Mucosa of stomach (tissue), 1 donor: ENCODE measurements around the gene ELANE.
"Not testable (repeated sequence)": the region's sequence is repeated elsewhere in the genome, so short reads cannot be mapped to it uniquely, and the experiment has no call there.

ENCODE experiments used
- H3K27me3 ChIP-seq: one replicate; pipeline ENCODE4 v1.7.0; 2013; ENCODE audit warnings: mild to moderate bottlenecking, low read length; ENCODE audit not compliant: control insufficient read depth, insufficient read depth
- H3K36me3 ChIP-seq: one replicate; pipeline ENCODE4 v1.7.0; 2013; ENCODE audit warnings: low read length; ENCODE audit not compliant: control insufficient read depth, insufficient read depth
- H3K4me1 ChIP-seq: one replicate; pipeline ENCODE4 v1.7.0; 2013; ENCODE audit warnings: mild to moderate bottlenecking, low read length; ENCODE audit not compliant: control insufficient read depth, insufficient read depth
- H3K4me3 ChIP-seq: one replicate; pipeline ENCODE4 v1.7.0; 2013; ENCODE audit warnings: low read length
- H3K9ac ChIP-seq: one replicate; pipeline ENCODE4 v1.7.0; 2013; ENCODE audit warnings: mild to moderate bottlenecking, low read length, moderate library complexity
- H3K9me3 ChIP-seq: one replicate; pipeline ENCODE4 v1.7.0; 2013; ENCODE audit warnings: mild to moderate bottlenecking, low read length, moderate library complexity; ENCODE audit not compliant: control insufficient read depth
- donor health status: Pancreatic carcinoma.

Gene ELANE

GRCh38 chr19:834216-834615 is 17.9 kb upstream of the ELANE start:
- H3K9me3 ChIP-seq, result no peaks in the 10 kb centered on the region
- H3K9ac ChIP-seq, result no peak overlapping the region
- no peaks in the 10 kb centered on the region for H3K36me3 ChIP-seq
- H3K4me3 ChIP-seq, result no peak overlapping the region
- peaks cover 3% of the 10 kb centered on the region for H3K4me1 ChIP-seq
- peaks cover 35% of the 10 kb centered on the region for H3K27me3 ChIP-seq

- Histone ChIP-seq H3K4me3 (no peak overlapping the region), H3K4me1 (peaks cover 4% of the 10 kb centered on the region), H3K9me3 (no peaks in the 10 kb centered on the region), H3K27me3 (peaks cover 33% of the 10 kb centered on the region), H3K36me3 (no peaks in the 10 kb centered on the region), H3K9ac (no peak overlapping the region)
Measured at GRCh38 chr19:835210-835810, 16.8 kb upstream of the ELANE start.

- H3K36me3 ChIP-seq, result no peaks in the 10 kb centered on the region
Measured at GRCh38 chr19:840519-841206, 11.4 kb upstream of the ELANE start, which contains the start of gene PRTN3. TSS of gene PRTN3 (plus strand) at chr19:840999. CDS start at chr19:841009, 10 bp downstream.

GRCh38 chr19:842802-843179 is 9.3 kb upstream of the ELANE start:
- H3K9ac ChIP-seq, H3K36me3 ChIP-seq, H3K4me1 ChIP-seq, H3K9me3 ChIP-seq, H3K4me3 ChIP-seq: not testable (repeated sequence)
- peaks cover 50% of the 10 kb centered on the region for H3K27me3 ChIP-seq

More at GRCh38 chr19:840519-841206, 11.4 kb upstream of the ELANE start, which contains the start of gene PRTN3:
- Histone ChIP-seq H3K27me3 (peaks cover 51% of the 10 kb centered on the region), H3K4me1 (peaks cover 4% of the 10 kb centered on the region), H3K9ac (no peak within 1 kb of the TSS), H3K9me3 (no peaks in the 10 kb centered on the region), H3K4me3 (no peak within 1 kb of the TSS)

- H3K4me3 ChIP-seq, result no peak overlapping the region
- H3K4me1 ChIP-seq, result peaks cover 4% of the 10 kb centered on the region
- H3K36me3 ChIP-seq, result no peaks in the 10 kb centered on the region
- H3K9ac ChIP-seq, result no peak overlapping the region
- peaks cover 55% of the 10 kb centered on the region for H3K27me3 ChIP-seq
- no peaks in the 10 kb centered on the region for H3K9me3 ChIP-seq
Measured at GRCh38 chr19:843180-843835, 8.8 kb upstream of the ELANE start.

- Histone ChIP-seq H3K9ac (no peak overlapping the region), H3K4me1 (peaks cover 3% of the 10 kb centered on the region), H3K27me3 (peaks cover 60% of the 10 kb centered on the region), H3K4me3 (no peak overlapping the region), H3K9me3 (no peaks in the 10 kb centered on the region), H3K36me3 (no peaks in the 10 kb centered on the region)
Measured at GRCh38 chr19:843836-844545, 8.1 kb upstream of the ELANE start.

GRCh38 chr19:844546-844971 is 7.5 kb upstream of the ELANE start:
- Histone ChIP-seq H3K4me1 (no peaks in the 10 kb centered on the region), H3K27me3 (peaks cover 60% of the 10 kb centered on the region), H3K9ac (no peak overlapping the region), H3K36me3 (no peaks in the 10 kb centered on the region), H3K4me3 (no peak overlapping the region), H3K9me3 (no peaks in the 10 kb centered on the region)

GRCh38 chr19:845707-846521 is 6.2 kb upstream of the ELANE start:
- H3K36me3 ChIP-seq, result no peaks in the 10 kb centered on the region
- no peaks in the 10 kb centered on the region for H3K9me3 ChIP-seq
- peaks cover 55% of the 10 kb centered on the region for H3K27me3 ChIP-seq

GRCh38 chr19:848386-848921 is 3.6 kb upstream of the ELANE start:
- Histone ChIP-seq H3K27me3 (peaks cover 55% of the 10 kb centered on the region), H3K9me3 (no peaks in the 10 kb centered on the region), H3K4me1 (no peaks in the 10 kb centered on the region), H3K36me3 (no peaks in the 10 kb centered on the region), H3K4me3 (no peak overlapping the region), H3K9ac (no peak overlapping the region)

More at GRCh38 chr19:845707-846521, 6.2 kb upstream of the ELANE start:
- Histone ChIP-seq H3K4me3 (no peak overlapping the region), H3K4me1 (no peaks in the 10 kb centered on the region), H3K9ac (no peak overlapping the region)

GRCh38 chr19:849195-849594 is 2.9 kb upstream of the ELANE start:
- H3K4me1 ChIP-seq, H3K36me3 ChIP-seq, H3K4me3 ChIP-seq, H3K9me3 ChIP-seq, H3K9ac ChIP-seq: not testable (repeated sequence)
- H3K27me3 ChIP-seq, result peaks cover 50% of the 10 kb centered on the region

- Histone ChIP-seq H3K9me3 (no peaks in the 10 kb centered on the region), H3K9ac (no peak overlapping the region), H3K36me3 (no peaks in the 10 kb centered on the region), H3K4me1 (no peaks in the 10 kb centered on the region), H3K4me3 (no peak overlapping the region), H3K27me3 (peaks cover 46% of the 10 kb centered on the region)
Measured at GRCh38 chr19:850221-850978, 1.7 kb upstream of the ELANE start.
